CD14-positive monocyte (primary cell): ENCODE results near the gene NTRK2. TPM values are rescaled to one million over a fixed set of nuclear protein-coding genes. Genes with fewer than 3 reads are reported as not detected.

Experiments
- DNase-seq, 3 donors: peaks; one replicate each; pipeline ENCODE4 v3.0.0-alpha.2; 2011 to 2022
- H2AFZ ChIP-seq: 2 replicates; pipeline ENCODE4 v1.6.0; 2012; ENCODE audit warnings: mild to moderate bottlenecking, low read depth, low read length, inconsistent platforms; ENCODE audit not compliant: insufficient read depth, poor library complexity, severe bottlenecking
- H3K27ac ChIP-seq, 2 donors: 1 replicate in 1 of 2; 2 replicates in 1 of 2; pipeline ENCODE4 v1.5.1; 2012 to 2013; ENCODE audit warnings: low read length in 2 of 2, control low read depth in 1 of 2, inconsistent platforms in 1 of 2, low read depth in 1 of 2, mild to moderate bottlenecking in 1 of 2
- H3K27me3 ChIP-seq, 2 donors: one replicate each; pipeline versions ENCODE4 v1.6.0 to v1.6.1; 2011 to 2013; ENCODE audit warnings: low read length in 2 of 2; ENCODE audit not compliant: control insufficient read depth in 2 of 2, insufficient read depth in 2 of 2
- H3K36me3 ChIP-seq, 2 donors: replicated peaks in 1 of 2; 1 replicate in 1 of 2; 2 replicates in 1 of 2; pipeline versions ENCODE4 v1.5.1 to v1.6.1; 2012 to 2013; ENCODE audit warnings: low read length in 2 of 2, control low read depth in 1 of 2, inconsistent platforms in 1 of 2, mild to moderate bottlenecking in 1 of 2; ENCODE audit not compliant: insufficient read depth in 2 of 2, control insufficient read depth in 1 of 2
- H3K4me1 ChIP-seq, 2 donors: 1 replicate in 1 of 2; 2 replicates in 1 of 2; pipeline versions ENCODE4 v1.5.1 to v1.6.1; 2012 to 2013; ENCODE audit warnings: low read length in 2 of 2, control low read depth in 1 of 2, inconsistent platforms in 1 of 2, mild to moderate bottlenecking in 1 of 2, moderate library complexity in 1 of 2; ENCODE audit not compliant: insufficient read depth in 2 of 2, control insufficient read depth in 1 of 2
- H3K4me2 ChIP-seq: replicated peaks from 2 replicates; pipeline ENCODE3; 2012; ENCODE audit warnings: low read length, moderate library complexity, mild to moderate bottlenecking; ENCODE audit not compliant: poor library complexity, severe bottlenecking; ENCODE audit errors: extremely low read depth
- H3K4me3 ChIP-seq, 3 experiments: fragments of 200-600 bp in 1 of 3; sonication (generic) in 1 of 3; replicated peaks in 1 of 3; 1 replicate in 2 of 3; 2 replicates in 1 of 3; pipeline ENCODE4 v1.5.1; 2011 to 2013; ENCODE audit warnings: low read length in 3 of 3, mild to moderate bottlenecking in 3 of 3, control low read depth in 2 of 3, low read depth in 2 of 3, inconsistent platforms in 1 of 3, moderate library complexity in 1 of 3
- H3K79me2 ChIP-seq: 2 replicates; pipeline ENCODE4 v1.6.0; 2012; ENCODE audit warnings: mild to moderate bottlenecking, control low read depth, inconsistent platforms, low read length, moderate library complexity; ENCODE audit not compliant: insufficient read depth
- H3K9ac ChIP-seq: 2 replicates; pipeline ENCODE4 v1.6.0; 2017; ENCODE audit warnings: low read length, mild to moderate bottlenecking; ENCODE audit not compliant: insufficient read depth, poor library complexity, severe bottlenecking
- H3K9me3 ChIP-seq, 2 donors: replicated peaks in 1 of 2; 1 replicate in 1 of 2; 2 replicates in 1 of 2; pipeline versions ENCODE4 v1.5.1 to v1.6.1; 2012 to 2013; ENCODE audit warnings: low read length in 2 of 2, control low read depth in 1 of 2; ENCODE audit not compliant: control insufficient read depth in 1 of 2, insufficient read depth in 1 of 2
- H4K20me1 ChIP-seq: 2 replicates; pipeline ENCODE4 v1.6.0; 2012; ENCODE audit warnings: mild to moderate bottlenecking, low read length, control low read depth, moderate library complexity; ENCODE audit not compliant: insufficient read depth
- H3K27ac Mint-ChIP-seq, 7 donors: one replicate each; pipeline ENCODE4 v1.8.0; 2020; ENCODE audit warnings: mild to moderate bottlenecking in 7 of 7, mixed read lengths in 7 of 7, moderate library complexity in 6 of 7, inconsistent platforms in 2 of 7
- H3K27me3 Mint-ChIP-seq, 3 donors: one replicate each; pipeline ENCODE4 v1.8.0; 2021 to 2022; ENCODE audit warnings: low read depth in 3 of 3, mild to moderate bottlenecking in 3 of 3, mixed read lengths in 3 of 3, moderate library complexity in 3 of 3, inconsistent platforms in 1 of 3
- H3K36me3 Mint-ChIP-seq, 2 donors: one replicate each; pipeline ENCODE4 v1.8.0; 2020; ENCODE audit warnings: mixed read lengths in 2 of 2, inconsistent platforms in 1 of 2, mild to moderate bottlenecking in 1 of 2
- H3K4me1 Mint-ChIP-seq: one replicate; pipeline ENCODE4 v1.8.0; 2020; ENCODE audit warnings: mild to moderate bottlenecking, mixed read lengths
- H3K4me3 Mint-ChIP-seq, 2 donors: one replicate each; pipeline ENCODE4 v1.8.0; 2020; ENCODE audit warnings: mild to moderate bottlenecking in 2 of 2, mixed read lengths in 2 of 2, moderate library complexity in 1 of 2
- H3K9me3 Mint-ChIP-seq, 7 donors: one replicate each; pipeline ENCODE4 v1.8.0; 2020 to 2022; ENCODE audit warnings: mixed read lengths in 7 of 7, mild to moderate bottlenecking in 6 of 7, moderate library complexity in 6 of 7, inconsistent platforms in 2 of 7
- CTCF ChIP-seq: fragments of 200-600 bp; IDR thresholded peaks from one replicate; pipeline ENCODE4 v1.8.0; 2022; ENCODE audit warnings: antibody characterized with exemption, mild to moderate bottlenecking
- WGBS: methylation state at CpG from one replicate; pipeline ENCODE4 v1.1.5; 2013; ENCODE audit warnings: missing lambda C conversion rate; ENCODE audit not compliant: insufficient coverage; 5-methylcytosine and 5-hydroxymethylcytosine counted together
- intact Hi-C, 2 donors: fragments of 100-400 bp; cut with micrococcal nuclease; formaldehyde crosslinking; loops; one replicate each; pipeline versions ENCODE4 v1.15.0 to v1.15.1; 2023
- polyA plus RNA-seq, 3 donors: library from polyadenylated mRNA; depleted of rRNA in 1 of 3; unstranded in 2 of 3; stranded (reverse) in 1 of 3; fragments of 300-500 nt in 2 of 3; fragments of >200 nt in 1 of 3; fragmentation: Illumina TruSeq in 2 of 3; gene quantifications; 1 replicate in 2 of 3; 2 replicates in 1 of 3; pipeline ENCODE4 v1.2.3, GENCODE V29; 2012 to 2021

NTRK2 gene
- polyA plus RNA-seq, 3 donors, result not detected

DNA sequence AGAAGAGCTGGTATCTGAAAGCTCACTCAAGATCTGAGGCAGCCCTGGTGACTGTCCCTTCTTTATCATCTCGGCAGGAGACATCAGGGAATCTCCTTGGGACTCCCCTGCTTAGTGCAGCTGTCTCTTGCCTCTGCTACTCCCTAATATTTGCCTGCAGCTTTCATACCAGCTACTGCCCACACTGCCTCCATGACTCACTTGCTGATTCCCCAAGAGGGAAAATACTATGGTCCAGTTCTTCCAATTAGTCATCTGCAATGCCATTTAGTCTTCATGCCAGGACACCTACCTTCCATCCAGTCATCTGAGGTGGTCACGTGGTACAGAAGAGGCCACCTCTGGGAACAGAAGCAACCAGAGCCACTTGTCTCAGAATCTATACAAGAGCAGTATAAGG lies 270.8 kb downstream of the NTRK2 start:
- H3K27ac Mint-ChIP-seq, result no peak overlapping the region
- H3K9me3 ChIP-seq, result no peaks in the 10 kb centered on the region
- H3K4me2 ChIP-seq, result no peak overlapping the region
- H4K20me1 ChIP-seq, result no peaks in the 10 kb centered on the region
- H3K4me3 Mint-ChIP-seq, result no peak overlapping the region
- intact Hi-C loops, result no loop called here
- H3K27me3 ChIP-seq, result no peaks in the 10 kb centered on the region
- H3K36me3 Mint-ChIP-seq, result no peaks in the 10 kb centered on the region
- H3K4me1 ChIP-seq, result no peaks in the 10 kb centered on the region
- H3K27me3 Mint-ChIP-seq, result no peaks in the 10 kb centered on the region
- H3K4me1 Mint-ChIP-seq, result no peaks in the 10 kb centered on the region
- H3K9ac ChIP-seq, result no peak overlapping the region
- H3K27ac ChIP-seq, result no peak overlapping the region
- H2AFZ ChIP-seq, result no peak overlapping the region
- H3K9me3 Mint-ChIP-seq, result peaks cover 0 to 4% (median 3%) of the 10 kb centered on the region in 7 donors
- DNase-seq, result no peak
- H3K4me3 ChIP-seq, result no peak overlapping the region
- H3K36me3 ChIP-seq, result no peaks in the 10 kb centered on the region
- TF ChIP-seq CTCF, result no peak
- no peaks in the 10 kb centered on the region for H3K79me2 ChIP-seq
- 79% methylated on average over 2 of the region's 2 CpGs for WGBS

DNA sequence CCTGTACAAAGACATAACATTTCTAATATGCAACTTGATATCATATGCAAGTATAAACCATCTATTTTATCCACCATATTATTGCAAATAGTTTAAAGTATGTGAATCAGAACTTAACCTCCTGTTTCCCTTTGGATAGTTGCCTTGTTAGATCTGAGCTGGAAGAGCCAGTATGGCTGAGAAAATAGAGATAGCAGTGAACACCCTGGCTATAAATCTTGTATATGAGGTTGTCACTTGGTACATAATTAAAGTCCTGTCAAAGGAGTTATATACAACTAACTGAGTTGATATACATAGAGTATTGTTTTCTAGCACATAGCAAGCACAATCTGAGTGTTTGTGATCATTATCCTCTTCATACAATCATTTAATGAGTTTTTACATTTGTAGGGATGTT lies 272.3 kb downstream of the NTRK2 start:
- Histone ChIP-seq H3K9me3 (no peaks in the 10 kb centered on the region), H3K27ac (no peak overlapping the region), H3K79me2 (no peaks in the 10 kb centered on the region), H3K36me3 (no peaks in the 10 kb centered on the region), H3K4me2 (no peak overlapping the region), H3K9ac (no peak overlapping the region), H3K4me3 (no peak overlapping the region), H3K4me1 (no peaks in the 10 kb centered on the region), H4K20me1 (no peaks in the 10 kb centered on the region), H2AFZ (no peak overlapping the region), H3K27me3 (no peaks in the 10 kb centered on the region)
- H3K27me3 Mint-ChIP-seq, result peaks cover 0 to 2% (median 0%) of the 10 kb centered on the region in 3 donors
- intact Hi-C loops, result no loop called here
- no peak for DNase-seq
- no peak overlapping the region for H3K27ac Mint-ChIP-seq
- H3K4me1 Mint-ChIP-seq, result no peaks in the 10 kb centered on the region
- TF ChIP-seq CTCF, result no peak
- no peaks in the 10 kb centered on the region for H3K36me3 Mint-ChIP-seq
- H3K4me3 Mint-ChIP-seq, result no peak overlapping the region
- peaks cover 0 to 6% (median 3%) of the 10 kb centered on the region in 7 donors for H3K9me3 Mint-ChIP-seq
